HG02759 (cell line): ENCODE results near the gene CLEC2A.
"Not testable (repeated sequence)": the region's sequence is repeated elsewhere in the genome, so short reads cannot be mapped to it uniquely, and the experiment has no call there.

ENCODE experiments used
- ATAC-seq: cut with Tn5 transposase; IDR thresholded peaks from one replicate; pipeline ENCODE4 v1.9.1; 2021; ENCODE audit warnings: mild to moderate bottlenecking, moderate library complexity; ENCODE audit not compliant: unreplicated experiment

Gene CLEC2A, protein sequence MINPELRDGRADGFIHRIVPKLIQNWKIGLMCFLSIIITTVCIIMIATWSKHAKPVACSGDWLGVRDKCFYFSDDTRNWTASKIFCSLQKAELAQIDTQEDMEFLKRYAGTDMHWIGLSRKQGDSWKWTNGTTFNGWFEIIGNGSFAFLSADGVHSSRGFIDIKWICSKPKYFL

DNA sequence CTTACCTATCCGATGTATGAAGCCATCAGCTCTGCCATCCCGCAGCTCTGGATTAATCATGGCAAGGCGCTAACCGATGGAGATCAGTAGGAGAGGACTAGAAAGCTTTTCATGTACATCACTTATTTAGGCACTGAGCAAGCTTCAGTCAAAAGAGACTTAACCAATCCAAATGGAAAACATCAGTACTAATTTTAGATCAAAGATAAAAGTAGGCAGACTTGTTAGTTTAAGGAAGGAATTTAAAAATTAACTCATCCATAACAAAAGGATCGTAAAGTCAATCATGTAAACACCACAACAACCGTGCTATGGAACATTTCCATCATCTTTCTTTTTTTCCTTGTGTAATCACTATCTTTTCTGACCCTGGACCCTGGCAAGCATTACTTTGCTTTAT, at the start of gene CLEC2A:
CLEC2A (minus strand) TSS at position 101 of the 400 bp plus-strand sequence; CDS start at position 60, 41 bp downstream.
- ATAC-seq: no peak

DNA sequence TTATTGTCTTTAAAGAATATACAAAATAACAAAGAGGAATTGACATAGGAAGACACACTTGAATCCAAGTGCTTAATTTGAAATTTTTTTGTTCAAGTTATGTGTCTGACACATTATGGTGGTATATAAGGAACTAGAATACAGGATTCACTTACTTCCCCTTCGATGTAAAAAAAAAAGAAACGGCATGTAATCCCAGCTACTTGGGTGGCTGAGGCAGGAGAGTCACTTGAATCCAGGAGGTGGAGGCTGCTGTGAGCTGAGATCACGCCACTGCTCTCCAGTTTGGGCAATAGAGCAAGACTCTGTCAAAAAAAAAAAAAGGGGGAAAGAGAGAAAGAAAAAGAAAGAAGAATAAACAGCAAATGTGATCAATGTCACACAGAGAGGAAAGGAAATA, 48.0 kb upstream of the CLEC2A start:
- ATAC-seq: no peak

- ATAC-seq: no peak
Measured at GRCh38 chr12:9977916-9978315, 45.7 kb upstream of the CLEC2A start.

DNA sequence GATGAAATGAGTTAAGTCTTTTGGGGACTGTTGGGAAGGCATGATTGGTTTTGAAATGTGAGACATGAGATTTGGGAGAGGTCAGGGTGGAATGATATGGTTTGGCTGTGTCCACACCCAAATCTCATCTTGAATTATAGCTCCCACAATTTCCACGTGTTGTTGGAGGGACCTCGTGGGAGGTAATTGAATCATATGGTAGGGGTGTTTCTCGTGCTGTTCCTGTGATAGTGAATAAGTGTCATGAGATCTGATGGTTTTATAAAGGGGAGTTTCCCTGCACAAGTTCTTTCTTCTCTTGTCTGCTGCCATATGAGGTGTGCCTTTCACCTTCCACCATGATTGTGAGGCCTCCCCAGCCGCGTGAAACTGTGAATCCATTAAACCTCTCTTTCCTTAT, 44.5 kb upstream of the CLEC2A start:
- ATAC-seq: not testable (repeated sequence)

DNA sequence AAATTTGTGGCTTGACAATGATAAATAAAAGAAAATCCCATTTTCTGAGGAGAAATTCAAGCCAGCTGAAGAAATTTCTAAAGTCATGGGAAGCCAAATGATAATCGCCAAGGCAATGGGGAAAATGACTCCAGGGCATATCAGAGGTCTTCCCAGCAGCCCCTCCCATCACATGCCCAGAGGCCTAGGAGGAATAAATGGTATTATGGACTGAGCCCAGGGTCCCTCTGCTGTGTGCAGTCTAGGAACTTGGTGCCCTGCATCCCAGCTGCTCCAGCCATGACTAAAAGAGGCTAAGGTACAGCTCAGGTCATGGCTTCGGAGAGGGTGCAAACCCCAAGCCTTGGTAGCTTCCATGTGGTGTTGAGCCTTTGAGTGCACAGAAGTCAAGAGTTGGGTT, 43.4 kb upstream of the CLEC2A start:
- ATAC-seq: no peak

GRCh38 chr12:9974731-9975130, 42.6 kb upstream of the CLEC2A start:
- not testable (repeated sequence) for ATAC-seq

GRCh38 chr12:9973949-9974348, 41.8 kb upstream of the CLEC2A start:
- ATAC-seq: no peak

GRCh38 chr12:9971181-9971580, 39.0 kb upstream of the CLEC2A start, which contains the start of gene CLEC12A:
Gene CLEC12A, plus strand, starts transcription at chr12:9971409. Its CDS starts 188 bp downstream, at chr12:9971597.
- no peak for ATAC-seq

GRCh38 chr12:9969673-9970072, 37.5 kb upstream of the CLEC2A start:
- no peak for ATAC-seq

DNA sequence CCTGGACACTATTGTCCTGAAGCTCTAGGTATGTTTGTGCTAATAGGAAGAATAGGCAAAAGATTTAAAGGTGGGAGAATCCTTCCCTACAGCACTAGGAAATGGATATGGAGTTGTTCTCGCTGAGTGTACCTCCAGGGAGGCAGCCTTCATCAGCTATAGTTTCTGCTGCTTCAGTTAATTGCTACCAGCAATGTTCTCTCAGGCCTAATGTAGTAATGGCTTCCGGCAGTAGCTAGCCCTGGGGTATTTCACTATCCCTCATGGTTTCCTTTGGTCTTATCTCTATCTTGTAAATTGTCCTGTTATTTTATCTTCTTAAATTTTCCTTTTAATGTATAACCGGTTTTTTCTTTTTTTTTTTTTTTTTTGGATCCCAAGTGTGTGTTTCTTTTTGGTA, 29.7 kb upstream of the CLEC2A start:
- no peak for ATAC-seq

- no peak for ATAC-seq
Measured at GRCh38 chr12:9961106-9961505, 28.9 kb upstream of the CLEC2A start.

DNA sequence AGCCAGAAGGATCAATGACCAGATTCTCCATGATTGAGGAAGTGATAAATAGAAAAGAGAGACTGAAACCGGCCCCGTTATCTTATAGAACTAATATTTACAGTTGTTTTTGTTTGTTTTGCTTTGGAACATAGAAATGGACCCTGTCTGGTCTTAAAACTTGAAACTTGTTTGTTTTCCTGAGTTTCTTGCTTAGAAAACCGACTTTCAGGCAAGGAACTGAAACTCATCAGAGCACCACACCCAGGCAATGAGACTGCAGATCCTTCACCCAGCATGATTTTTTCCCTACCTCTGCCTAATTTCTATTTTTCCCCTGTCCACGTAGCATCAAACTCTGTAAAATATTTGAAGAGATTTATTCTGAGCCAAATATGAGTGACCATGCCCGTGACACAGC, 28.4 kb upstream of the CLEC2A start:
- ATAC-seq: no peak

DNA sequence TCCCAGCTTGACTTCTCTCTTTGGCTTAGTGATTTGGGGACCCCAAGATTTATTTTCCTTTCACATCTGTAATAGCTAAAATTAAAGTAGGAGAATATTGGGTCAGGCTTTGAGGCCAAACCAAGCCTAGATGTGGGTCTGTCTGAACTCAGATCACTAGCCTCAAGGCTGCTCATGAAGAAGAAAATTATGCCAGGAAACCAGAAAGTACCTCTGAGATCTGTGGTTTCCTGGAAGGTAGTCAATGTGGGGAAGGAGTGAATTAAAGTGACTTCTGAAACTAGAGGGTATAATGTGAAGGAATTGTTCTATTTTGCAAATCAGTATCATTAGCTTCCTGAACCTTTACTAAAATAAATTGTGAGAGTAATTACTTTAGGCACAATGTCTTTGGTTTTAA, 25.7 kb upstream of the CLEC2A start:
- no peak for ATAC-seq

DNA sequence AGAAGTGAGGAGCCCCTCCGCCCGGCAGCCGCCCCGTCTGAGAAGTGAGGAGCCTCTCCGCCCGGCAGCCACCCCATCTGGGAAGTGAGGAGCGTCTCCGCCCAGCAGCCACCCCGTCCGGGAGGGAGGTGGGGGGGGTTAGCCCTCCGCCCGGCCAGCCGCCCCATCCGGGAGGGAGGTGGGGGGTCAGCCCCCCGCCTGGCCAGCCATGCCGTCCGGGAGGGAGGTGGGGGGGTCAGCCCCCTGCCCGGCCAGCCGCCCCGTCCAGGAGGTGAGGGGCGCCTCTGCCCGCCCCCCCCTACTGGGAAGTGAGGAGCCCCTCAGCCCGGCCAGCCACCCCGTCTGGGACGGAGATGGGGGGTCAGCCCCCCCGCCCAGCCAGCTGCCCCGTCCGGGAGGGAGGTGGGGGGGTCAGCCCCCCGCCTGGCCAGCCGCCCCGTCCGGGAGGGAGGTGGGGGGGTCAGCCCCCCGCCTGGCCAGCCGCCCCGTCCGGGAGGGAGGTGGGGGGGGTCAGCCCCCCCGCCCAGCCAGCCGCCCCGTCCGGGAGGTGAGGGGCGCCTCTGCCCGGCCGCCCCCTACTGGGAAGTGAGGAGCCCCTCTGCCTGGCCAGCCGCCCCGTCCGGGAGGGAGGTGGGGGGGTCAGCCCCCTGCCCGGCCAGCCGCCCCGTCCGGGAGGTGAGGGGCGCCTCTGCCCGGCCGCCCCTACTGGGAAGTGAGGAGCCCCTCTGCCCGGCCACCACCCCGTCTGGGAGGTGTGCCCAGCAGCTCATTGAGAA, 21.0 kb upstream of the CLEC2A start:
- ATAC-seq: not testable (repeated sequence)

- ATAC-seq: peak; percentile 33
Measured at GRCh38 chr12:9951026-9951675, 19.0 kb upstream of the CLEC2A start.

GRCh38 chr12:9948606-9949296, 16.6 kb upstream of the CLEC2A start:
- peak; percentile 93 for ATAC-seq

- no peak for ATAC-seq
Measured at GRCh38 chr12:9947674-9948073, 15.5 kb upstream of the CLEC2A start.

DNA sequence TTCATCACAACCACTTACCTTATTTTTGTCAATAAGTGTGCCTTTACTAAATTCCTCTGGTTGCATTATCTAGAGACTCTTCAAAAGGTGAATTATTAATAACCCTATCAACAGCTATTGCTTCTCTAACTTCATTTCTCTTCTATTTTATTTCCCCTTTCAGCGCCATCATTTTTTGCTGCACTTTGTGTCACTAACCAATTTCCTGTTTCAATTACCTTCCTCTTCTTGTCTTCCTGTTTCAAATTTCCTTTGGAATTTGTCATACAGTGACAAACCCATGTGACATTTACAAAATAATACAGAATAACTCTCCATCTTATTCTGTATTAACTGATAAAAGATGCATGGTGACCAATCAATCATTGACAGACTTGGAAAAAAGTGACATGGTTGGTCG, 12.2 kb upstream of the CLEC2A start:
- no peak for ATAC-seq

DNA sequence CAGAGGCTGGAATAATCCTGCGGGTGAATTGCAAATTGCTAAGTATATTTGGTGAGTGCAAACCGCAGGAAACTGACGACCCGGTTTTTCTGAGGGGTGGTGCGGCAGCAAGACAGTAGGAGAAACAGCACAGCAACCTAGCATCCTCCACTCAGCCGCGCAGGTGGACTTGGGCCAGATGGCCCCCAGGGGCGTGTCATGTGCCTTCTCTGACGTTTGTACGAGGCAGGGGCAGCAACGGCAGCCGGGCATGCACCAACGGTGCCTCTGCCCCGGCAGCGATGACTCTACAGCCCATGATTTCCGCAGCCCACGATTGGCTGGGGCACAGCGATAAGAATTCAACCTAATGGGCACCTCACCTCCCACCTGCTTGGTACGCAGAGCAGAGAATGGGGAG, 11.1 kb upstream of the CLEC2A start:
- no peak for ATAC-seq

DNA sequence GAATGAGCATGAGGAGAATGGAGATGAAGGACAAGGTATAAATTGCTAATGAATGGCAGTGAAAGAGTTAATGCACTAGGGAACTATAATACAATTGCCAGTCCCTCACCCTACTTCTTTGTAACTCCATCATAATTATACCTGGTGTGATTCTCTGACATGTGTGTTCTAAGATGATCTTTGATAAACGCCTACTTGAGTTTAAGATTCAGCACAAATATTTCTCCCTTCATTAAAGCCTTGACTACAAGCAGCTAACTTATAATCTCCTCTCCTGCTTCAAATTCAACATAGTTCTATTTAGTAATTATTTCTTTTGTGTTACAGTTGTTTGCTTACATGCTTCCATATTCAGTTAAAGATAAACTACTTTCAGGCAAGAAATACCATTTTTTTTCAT, 9.7 kb upstream of the CLEC2A start:
- ATAC-seq: no peak

- no peak for ATAC-seq
Measured at GRCh38 chr12:9940375-9940774, 8.2 kb upstream of the CLEC2A start.
